ENCODE results near the gene TRIM54. TPM values are rescaled to one million over a fixed set of nuclear protein-coding genes. Genes with fewer than 3 reads are reported as not detected.
"Not testable (repeated sequence)": the region's sequence is repeated elsewhere in the genome, so short reads cannot be mapped to it uniquely, and the experiment has no call there.

Gene TRIM54
- total and polyA plus RNA-seq, 2 donors from 2014 or later = 0.31 to 2.1 TPM

- Histone ChIP-seq H3K9ac (ENCODE audit: low read length in 3 of 3) (no peak overlapping the region), H3K4me1 (ENCODE audit: control insufficient read depth in 2 of 3, insufficient read depth in 2 of 3, low read depth in 1 of 3, low read length in 3 of 3) (no peaks in the 10 kb centered on the region), H3K27ac (ENCODE audit: low read depth in 2 of 2, low read length in 2 of 2) (no peak overlapping the region), H3K27me3 (ENCODE audit: control insufficient read depth, insufficient read depth, low read length) (peaks cover 2% of the 10 kb centered on the region), H3K36me3 (ENCODE audit: control insufficient read depth in 2 of 3, insufficient read depth in 3 of 3, low read length in 3 of 3) (no peaks in the 10 kb centered on the region), H3K4me3 (ENCODE audit: low read length in 3 of 3) (no peak overlapping the region), H3K9me3 (ENCODE audit: control insufficient read depth in 2 of 3, insufficient read depth in 1 of 3, low read length in 3 of 3) (no peaks in the 10 kb centered on the region)
- DNase-seq = no peak
- no peak for FAIRE-seq
- TF ChIP-seq, protein P1, sequence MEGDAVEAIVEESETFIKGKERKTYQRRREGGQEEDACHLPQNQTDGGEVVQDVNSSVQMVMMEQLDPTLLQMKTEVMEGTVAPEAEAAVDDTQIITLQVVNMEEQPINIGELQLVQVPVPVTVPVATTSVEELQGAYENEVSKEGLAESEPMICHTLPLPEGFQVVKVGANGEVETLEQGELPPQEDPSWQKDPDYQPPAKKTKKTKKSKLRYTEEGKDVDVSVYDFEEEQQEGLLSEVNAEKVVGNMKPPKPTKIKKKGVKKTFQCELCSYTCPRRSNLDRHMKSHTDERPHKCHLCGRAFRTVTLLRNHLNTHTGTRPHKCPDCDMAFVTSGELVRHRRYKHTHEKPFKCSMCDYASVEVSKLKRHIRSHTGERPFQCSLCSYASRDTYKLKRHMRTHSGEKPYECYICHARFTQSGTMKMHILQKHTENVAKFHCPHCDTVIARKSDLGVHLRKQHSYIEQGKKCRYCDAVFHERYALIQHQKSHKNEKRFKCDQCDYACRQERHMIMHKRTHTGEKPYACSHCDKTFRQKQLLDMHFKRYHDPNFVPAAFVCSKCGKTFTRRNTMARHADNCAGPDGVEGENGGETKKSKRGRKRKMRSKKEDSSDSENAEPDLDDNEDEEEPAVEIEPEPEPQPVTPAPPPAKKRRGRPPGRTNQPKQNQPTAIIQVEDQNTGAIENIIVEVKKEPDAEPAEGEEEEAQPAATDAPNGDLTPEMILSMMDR (IDR thresholded peaks at IDR 0.05; ENCODE audit: borderline replicate concordance, extremely low read depth, insufficient read depth) = no peak
- intact Hi-C loops (cut with DNase I) = loop anchor here (10.0 kb wide), 1 partner anchor 327 kb away; no protein-coding TSS in a partner anchor
These were observed 10.4 kb upstream of the TRIM54 start for GRCh38 chr2:27271631-27272340.

DNA sequence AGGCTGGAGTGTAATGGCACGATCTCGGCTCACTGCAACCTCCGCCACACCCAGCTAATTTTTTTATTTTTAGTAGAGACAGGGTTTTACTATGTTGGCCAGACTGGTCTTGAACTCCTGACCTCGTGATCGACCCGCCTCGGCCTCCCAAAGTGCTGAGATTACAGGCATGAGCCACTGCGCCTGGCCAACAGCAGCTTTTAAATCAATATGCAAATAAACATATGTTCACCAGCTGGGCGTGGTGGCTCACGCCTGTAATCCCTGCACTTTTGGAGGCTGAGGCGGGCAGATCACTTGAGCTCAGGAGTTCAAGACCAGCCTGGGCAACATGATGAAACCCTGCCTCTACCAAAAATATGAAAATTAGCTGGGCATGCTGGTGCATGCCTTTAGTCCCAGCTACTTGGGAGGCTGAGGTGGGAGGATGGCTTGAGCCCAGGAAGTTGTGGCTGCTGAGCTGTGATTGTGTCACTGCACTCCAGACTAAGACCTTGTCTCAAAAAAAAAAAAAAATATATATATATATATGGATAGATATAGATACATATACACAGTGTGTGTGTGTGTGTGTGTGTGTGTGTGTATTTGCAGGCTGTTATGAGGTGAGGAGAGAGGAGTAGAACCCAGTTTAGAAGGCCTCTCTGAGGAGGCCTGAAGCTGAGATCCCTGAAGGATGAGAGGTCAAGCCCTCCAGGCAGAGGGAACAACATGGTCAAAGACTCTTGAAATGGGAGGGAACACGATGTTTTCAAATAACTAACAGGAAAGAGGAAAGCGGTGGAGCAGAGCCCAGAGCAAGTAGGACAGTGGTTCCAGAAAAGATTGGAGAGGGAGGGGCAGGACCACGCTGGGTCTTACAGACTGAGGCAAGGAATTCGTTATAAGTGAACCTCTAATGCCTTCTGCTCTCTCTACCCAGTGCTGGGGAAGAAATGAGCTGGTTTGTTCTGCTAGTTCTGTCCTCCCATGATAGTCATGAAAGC lies 9.4 kb upstream of the TRIM54 start:
- not testable (repeated sequence) for DNase-seq; H3K4me1 ChIP-seq (ENCODE audit: control insufficient read depth in 2 of 3, insufficient read depth in 2 of 3, low read depth in 1 of 3, low read length in 3 of 3); H3K4me3 ChIP-seq (ENCODE audit: low read length in 3 of 3); H3K27me3 ChIP-seq (ENCODE audit: control insufficient read depth, insufficient read depth, low read length); H3K9ac ChIP-seq (ENCODE audit: low read length in 3 of 3); H3K36me3 ChIP-seq (ENCODE audit: control insufficient read depth in 2 of 3, insufficient read depth in 3 of 3, low read length in 3 of 3); FAIRE-seq; H3K27ac ChIP-seq (ENCODE audit: low read depth in 2 of 2, low read length in 2 of 2); H3K9me3 ChIP-seq (ENCODE audit: control insufficient read depth in 2 of 3, insufficient read depth in 1 of 3, low read length in 3 of 3)
- intact Hi-C loops (cut with DNase I) = loop anchor here (10.0 kb wide), 1 partner anchor 328 kb away; no protein-coding TSS in a partner anchor

DNA sequence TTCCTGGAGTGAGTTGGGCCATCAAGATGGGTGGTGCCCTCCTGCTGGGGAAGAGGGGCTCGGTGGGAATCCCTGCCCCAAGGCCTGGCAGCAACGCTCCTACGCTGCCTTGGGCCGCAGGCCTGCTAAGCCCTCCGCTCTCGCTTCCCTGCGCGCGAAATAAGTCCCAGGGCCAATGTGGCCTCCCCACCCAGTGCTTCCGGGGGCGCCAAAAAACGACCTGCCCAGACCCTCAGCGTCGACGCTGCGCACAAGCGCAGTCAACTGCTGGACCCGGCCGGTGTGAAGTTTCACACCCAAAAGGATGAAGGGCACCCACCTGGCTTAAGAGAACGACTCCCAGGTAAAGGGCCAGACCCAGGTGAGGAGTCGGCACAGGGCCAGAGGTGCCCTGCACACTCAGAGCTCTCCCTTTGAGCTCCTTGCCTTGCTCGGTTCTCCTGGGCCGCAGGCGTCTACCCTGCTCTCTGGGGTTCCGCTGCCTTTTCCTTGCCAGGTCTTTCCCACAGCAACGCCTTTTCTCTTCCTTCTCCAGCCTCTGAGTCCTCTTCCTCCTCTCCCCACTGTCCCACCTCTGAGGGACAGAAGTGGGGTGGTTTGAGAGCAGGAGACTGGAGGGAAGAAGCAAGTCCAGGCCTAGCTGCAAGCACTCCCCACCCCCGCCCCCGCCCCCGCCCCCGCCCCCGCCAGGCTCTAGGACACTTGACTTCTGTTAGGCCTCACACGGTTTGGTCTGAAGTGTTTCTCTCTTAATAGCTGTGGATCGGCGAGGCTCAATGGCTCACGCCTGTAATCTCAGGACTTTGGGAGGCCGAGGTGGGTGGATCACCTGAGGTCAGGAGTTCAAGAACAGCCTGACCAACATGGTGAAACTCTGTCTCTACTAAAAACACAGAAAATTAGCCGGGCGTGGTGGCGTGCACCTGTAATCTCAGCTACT lies 6.7 kb upstream of the TRIM54 start, which contains the start of gene DNAJC5G:
Gene DNAJC5G (plus strand): TSS at position 223 of the 940 bp plus-strand sequence. CDS start 1,296 bp downstream, outside the sequence.
- intact Hi-C loops (cut with DNase I) = loop anchor here (10.0 kb wide), 1 partner anchor 331 kb away; no protein-coding TSS in a partner anchor
- no peak within 1 kb of the TSS for H3K27ac ChIP-seq (ENCODE audit: low read depth in 2 of 2, low read length in 2 of 2)

More for the DNA sequence above, 6.7 kb upstream of the TRIM54 start, which contains the start of gene DNAJC5G:
- no peaks in the 10 kb centered on the region for H3K36me3 ChIP-seq (ENCODE audit: control insufficient read depth in 2 of 3, insufficient read depth in 3 of 3, low read length in 3 of 3)
- no peak within 1 kb of the TSS for H3K4me3 ChIP-seq (ENCODE audit: low read length in 3 of 3)
- no peak for FAIRE-seq
- H3K27me3 ChIP-seq (ENCODE audit: control insufficient read depth, insufficient read depth, low read length) = no peaks in the 10 kb centered on the region
- H3K9ac ChIP-seq (ENCODE audit: low read length in 3 of 3) = no peak within 1 kb of the TSS
- H3K4me1 ChIP-seq (ENCODE audit: control insufficient read depth in 2 of 3, insufficient read depth in 2 of 3, low read depth in 1 of 3, low read length in 3 of 3) = no peaks in the 10 kb centered on the region
- TF ChIP-seq, protein P1 (IDR thresholded peaks at IDR 0.05; ENCODE audit: borderline replicate concordance, extremely low read depth, insufficient read depth) = no peak
- H3K9me3 ChIP-seq (ENCODE audit: control insufficient read depth in 2 of 3, insufficient read depth in 1 of 3, low read length in 3 of 3) = no peaks in the 10 kb centered on the region
- no peak for DNase-seq
